ENCODE measurements around the gene BEGAIN.

The BEGAIN gene

DNA sequence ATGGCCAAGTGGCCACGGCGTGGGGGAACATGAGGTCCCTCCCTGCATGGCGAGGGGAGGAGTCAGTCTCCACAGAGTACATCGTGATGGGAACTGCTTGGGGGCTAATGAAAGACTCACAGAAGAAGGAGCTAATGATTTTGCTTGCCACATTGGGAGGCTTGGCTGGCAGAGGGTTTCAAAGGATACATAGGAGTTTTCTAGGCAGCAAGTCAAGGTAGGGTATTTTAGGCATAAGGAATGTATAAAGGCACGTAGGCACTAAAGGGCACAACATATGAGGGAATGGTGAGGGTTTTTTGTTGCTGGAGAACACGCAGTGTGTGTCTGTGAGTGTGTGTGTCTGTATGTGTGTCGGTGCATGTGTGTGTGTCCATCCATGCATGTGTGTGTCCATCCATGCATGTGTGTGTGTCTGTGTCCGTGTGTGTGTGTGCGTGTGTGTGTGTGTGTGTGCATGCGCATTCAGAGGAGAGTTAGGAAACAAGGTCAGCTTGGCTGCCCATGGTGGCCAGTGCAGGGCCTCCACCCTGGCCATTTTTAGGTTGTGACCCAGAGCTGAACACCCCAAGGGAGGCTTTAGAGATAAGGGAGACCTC lies 84.5 kb downstream of the BEGAIN start:
- DNase-seq = no peak

GRCh38 chr14:100500128-100500527 lies 87.1 kb downstream of the BEGAIN start:
- DNase-seq = no peak

DNA sequence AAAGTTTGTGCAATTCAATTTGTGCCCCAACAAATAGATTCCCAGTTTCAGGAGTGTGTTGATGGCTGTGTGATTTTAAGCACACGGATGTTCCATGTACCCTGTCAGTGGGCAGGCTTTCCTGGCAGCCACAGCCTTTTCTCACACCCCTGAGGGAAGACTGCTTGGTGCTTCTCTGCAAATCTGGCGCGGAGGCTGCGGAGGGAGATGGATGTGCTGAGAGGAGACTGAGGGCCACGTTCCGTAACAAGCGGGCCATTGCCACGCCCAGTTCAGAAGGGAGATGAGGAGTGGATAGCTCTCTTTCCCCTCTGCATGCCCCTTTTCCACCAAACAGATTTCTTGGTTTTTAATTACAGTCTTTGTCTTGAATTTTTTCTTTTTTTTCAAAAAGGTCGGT lies 89.1 kb downstream of the BEGAIN start:
- no peak for DNase-seq

DNA sequence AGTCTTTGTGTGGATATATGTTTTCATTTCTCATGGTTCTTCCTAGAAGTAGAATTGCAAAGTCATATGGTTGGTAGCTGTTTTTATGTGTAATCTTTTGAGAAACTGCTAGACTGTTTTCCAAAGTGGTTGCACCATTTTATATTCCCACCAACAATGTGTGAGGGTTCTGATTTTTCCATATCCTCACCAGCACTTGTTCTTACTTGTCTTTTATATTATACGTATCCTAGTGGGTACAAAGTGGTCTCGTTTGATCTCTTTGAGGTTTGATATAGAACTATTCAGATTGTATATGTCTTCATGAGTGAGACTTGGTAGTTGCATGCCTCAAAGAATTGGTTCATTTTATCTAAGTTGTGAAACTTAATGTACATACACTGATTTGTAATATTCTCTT lies 91.3 kb downstream of the BEGAIN start:
- no peak for DNase-seq

GRCh38 chr14:100494645-100495044 lies 92.6 kb downstream of the BEGAIN start:
- DNase-seq = no peak

- DNase-seq = no peak
Measured at GRCh38 chr14:100490252-100490651, 97.0 kb downstream of the BEGAIN start.

- no peak for DNase-seq
Measured at GRCh38 chr14:100488057-100488456, 99.2 kb downstream of the BEGAIN start.

- no peak for DNase-seq
Measured at GRCh38 chr14:100487304-100487703, 99.9 kb downstream of the BEGAIN start.
